GM21526 (cell line): ENCODE measurements around the gene INSL3.

Source experiments
- ATAC-seq: cut with Tn5 transposase; IDR thresholded peaks from one replicate; pipeline ENCODE4 v1.9.1; 2021; ENCODE audit warnings: moderate library complexity; ENCODE audit not compliant: unreplicated experiment, low FRiP score

Gene INSL3, protein sequence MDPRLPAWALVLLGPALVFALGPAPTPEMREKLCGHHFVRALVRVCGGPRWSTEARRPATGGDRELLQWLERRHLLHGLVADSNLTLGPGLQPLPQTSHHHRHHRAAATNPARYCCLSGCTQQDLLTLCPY

DNA sequence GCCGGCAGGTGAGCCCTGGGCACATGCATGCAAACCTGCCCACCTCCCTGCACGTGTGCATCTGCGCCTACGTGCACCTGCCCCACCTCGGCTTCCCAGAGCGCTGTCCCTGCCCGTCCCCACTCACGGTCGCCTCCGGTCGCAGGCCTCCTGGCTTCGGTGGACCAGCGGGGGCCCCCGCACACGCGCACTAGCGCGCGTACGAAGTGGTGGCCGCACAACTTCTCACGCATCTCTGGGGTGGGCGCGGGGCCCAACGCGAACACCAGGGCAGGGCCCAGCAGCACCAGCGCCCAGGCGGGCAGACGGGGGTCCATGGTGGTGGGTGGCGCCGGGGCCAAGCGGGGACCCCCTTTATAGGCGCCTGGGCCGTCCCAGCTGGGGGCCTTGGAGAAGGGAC is at the start of gene INSL3:
Gene INSL3 (minus strand): TSS at position 330 of the 400 bp plus-strand sequence. CDS start 13 bp downstream, at position 317.
- no peak for ATAC-seq

DNA sequence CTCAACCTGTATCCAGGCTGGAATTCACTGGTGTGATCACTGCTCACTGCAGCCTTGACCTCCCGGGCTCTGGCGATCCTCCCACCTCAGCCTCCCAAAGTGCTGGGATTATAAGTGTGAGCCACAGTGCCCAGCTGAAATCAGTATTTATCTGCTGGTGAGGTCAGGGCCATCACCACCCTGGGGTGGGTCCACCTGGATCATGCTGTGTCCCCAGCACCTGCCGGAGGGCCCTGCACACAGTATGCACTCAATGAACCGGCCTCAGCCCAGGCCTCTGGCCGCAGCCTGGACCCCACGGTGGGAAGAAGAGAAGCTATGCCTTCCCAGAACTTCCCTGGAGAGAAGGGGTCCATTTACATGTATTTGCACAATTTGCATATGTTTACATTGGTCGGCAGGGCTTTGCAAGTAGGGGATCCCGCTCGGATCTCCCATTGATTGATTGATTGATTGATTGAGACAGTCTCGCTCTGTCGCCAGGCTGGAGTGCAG is 47.8 kb upstream of the INSL3 start:
- ATAC-seq = no peak

DNA sequence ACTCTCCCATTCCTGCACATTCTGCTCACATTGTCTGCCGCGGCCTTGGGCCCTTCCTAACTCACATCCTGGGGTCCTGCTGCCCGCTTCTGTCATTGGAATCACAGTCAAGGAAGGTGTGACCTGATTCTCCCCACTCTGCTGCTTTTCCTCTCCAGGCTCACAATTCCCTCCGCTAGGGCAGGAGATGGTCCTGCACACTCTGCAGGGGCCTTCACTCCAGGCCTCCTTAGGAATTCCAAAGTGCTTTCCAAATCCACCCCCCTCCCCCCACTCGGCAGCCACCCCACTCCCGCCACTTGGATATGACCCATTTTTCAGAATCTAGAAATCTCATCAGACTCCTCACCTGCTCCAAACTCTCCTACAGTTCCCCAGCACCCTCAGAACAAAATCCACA is 47.4 kb upstream of the INSL3 start:
- ATAC-seq = no peak

DNA sequence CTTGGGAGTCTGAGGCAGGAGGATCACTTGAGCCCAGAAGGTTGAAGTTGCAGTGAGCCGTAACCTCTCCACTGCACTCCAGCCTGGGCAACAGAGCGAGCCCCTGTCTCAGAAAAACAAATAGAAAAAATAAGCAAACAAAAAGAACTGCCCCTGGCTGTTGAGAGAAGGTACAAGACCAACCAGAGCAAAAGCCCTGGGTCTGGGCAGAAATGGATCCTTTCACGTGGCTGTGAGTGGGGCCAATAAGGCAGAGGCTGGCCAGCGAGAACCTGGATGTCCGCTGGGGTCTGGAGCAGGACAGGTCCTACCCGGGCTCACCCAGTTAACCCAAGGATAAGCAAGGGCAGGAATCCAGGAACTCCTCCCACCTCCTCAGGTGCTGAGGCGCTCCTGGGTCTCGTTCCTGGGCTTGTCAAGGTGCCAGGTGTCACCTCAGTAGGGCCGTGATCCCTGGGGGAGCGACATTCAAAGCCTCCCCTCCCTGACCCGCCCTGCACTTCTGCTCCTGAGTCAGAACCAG is 45.7 kb upstream of the INSL3 start:
- ATAC-seq = no peak

DNA sequence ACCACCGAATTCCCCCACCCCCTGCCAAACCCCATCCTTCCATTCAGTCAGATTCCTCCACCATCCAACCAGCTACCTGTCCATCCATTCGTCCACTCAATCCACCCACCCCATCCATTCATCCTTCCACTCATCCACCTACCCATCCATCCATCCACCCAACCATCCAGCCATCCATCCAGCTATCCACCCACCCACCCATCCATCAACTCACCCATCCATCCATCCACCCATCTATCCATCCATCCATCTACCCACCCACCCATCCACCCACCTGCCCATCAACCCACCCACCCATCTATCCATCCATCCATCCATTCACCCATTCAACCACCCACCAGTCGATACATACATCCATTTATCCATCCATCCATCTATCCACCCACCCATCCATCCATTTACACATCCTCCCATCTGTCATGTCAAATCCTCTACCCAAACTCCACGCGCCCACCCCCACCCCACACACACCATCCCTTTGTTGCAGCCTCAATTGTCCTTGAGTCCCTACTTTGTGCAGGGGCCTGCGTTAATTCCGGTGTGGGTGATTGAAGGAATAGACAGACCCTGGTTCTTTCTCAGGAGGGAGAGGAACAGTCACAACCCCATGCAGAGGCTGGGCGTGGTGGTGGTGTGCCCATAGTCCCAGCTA is 45.1 kb upstream of the INSL3 start:
- ATAC-seq = no peak

DNA sequence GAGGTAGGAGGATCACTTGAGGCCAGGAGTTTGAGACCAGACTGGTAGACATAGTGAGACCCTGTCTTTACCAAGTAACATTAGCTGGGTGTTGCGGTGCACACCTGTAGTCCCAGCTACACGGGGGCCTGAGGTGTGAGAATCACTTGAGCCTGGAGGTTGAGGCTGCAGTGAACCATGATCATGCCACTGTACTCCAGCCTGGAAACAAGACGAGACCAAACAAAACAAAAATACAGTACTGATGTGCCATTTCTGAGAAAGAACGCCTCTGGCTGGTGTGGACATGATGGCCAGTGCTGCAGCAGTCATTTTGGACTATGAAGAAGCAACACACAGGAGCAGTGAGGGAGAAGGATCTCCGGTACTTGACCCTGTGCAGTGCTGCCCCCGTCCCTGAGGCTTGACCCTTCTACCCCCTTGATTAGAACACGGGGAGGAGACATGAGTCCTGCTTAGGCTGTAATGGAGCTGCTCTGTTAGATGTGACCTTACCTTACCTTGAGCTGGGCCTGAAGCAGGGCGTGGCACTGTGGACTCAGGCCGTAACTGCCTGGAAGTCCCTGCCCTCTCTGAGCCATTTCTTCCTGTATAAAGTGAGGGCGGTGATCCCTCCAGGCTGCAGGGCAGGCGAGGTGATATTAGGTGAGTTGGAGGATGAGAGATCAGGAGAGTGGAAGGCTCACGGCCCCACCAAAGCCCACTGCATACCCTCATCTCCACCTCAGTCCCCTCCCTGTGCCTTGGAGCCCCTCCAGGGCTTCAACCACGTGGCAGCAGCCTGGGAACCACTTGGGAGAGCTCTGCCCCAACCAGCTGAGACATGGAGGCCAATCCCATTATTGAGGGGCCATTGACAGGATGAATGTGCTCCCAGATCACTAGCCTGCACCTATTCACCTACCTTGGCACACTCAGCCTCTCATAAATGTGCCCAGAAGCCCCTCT is 44.3 kb upstream of the INSL3 start:
- ATAC-seq = no peak

DNA sequence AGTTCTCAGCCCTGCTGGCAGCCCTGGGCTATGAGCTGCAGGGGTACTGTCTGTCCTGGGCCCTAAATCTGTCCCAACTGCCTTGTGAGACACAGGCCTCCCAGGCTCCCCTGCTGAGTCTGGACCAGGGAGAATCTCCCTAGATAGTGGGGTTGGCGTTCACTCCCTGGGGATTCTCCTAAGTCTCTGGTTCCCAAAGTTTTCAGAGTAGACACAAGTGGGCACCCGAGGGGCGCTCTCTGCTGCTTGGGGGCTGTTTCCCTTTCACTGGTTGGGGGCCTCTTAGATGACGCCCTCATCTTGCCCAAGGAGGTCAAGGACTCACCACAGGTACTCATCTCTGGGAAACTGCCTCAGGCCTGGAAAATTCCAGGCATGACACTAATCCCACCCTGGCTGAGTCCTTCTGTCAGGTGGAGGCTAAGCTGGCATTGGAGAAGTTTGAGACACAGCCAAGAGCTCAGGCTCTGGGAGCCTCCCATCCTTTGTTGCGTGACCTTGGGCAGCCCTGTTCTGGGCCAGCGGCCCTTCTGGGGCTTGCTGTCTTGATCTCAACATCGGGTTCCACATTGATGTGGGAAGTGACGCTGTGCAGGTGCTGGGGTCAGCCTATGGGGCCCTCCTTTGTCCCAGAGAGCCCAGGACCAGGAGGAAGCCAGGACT is 42.3 kb upstream of the INSL3 start:
- no peak for ATAC-seq

DNA sequence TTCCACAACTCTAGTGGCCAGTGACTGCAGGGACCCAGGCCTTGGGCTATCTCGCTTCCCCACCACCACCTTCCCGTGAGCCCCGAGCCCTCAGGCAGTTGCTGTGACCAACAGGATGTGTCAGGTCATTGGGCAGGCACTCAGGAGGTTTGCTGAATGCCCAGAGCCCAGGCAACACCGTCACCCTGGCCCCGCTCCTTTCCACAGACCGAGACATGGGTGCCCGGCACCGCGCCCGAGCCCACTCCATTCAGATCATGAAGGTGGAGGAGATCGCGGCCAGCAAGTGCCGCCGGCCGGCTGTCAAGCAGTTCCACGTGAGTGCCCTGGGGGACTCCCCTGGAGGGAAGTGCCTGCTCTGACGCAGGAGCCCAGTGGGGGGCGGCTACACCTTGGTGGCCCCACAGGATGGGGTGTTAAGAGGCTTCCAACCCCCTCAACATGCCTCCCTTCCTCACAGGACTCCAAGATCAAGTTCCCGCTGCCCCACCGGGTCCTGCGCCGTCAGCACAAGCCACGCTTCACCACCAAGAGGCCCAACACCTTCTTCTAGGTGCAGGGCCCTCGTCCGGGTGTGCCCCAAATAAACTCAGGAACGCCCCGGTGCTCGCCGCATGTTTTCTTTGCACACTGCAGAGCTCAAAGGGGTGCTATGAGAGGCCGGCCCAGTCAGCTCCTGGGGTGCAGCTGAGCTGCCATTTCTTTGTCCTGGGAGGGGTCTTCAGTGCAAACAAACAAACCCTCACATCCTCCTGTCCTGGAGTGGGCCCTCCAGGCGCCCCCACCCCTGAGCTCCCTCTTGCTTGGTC is 41.6 kb upstream of the INSL3 start:
- no peak for ATAC-seq

DNA sequence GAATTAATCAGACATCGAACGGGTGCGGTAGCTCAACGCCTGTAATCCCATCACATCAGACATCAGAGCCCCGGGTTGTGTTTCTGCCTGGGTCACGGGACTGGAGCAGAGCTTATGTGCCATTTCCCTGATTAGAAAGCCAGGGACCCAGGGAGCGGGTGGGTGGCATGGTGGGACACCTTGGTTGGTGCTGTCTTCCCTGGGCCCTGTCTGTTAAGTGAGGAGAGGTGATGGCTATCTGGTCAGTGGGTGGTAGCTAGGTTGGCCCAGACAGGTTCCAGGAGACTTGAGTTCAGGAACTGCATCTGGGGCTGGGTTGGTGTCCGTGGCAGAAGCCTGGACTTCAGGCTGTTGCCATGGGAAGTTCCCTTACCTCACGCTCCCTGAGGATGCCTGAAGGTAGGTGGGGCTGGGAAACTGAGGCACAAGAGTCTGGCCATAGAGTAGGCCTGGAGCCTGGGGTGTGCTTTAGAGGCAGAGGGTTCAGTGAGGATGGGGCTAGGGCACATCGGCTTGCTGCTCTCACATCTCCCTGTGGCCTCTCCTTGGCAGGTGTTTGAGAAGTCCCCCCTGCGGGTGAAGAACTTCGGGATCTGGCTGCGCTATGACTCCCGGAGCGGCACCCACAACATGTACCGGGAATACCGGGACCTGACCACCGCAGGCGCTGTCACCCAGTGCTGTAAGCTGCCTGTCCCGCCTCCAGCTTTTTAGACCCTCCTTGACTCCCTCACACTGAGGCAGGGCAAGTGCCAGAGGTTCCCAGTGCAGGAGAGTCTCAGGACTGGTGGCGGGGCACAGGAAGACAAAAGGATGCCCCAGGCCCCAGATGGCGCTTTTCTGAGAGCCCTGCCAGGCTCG is 40.5 kb upstream of the INSL3 start:
- ATAC-seq = no peak

DNA sequence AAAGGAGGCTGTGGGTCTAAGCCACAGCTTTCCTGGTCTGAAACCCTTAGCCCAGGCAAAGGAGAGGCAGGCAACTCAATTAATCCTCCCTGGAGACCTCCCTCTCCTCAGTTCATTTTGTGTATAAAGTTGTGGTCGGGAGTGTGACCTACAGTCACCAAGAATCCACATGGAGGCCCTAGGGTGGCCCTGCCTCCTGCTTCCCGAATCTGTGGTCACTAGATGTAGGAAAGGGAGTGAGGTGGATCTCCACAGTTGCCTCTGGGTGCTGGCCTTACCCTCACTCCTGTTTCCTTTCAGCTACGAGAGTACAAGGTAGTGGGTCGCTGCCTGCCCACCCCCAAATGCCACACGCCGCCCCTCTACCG is 39.7 kb upstream of the INSL3 start:
- no peak for ATAC-seq

DNA sequence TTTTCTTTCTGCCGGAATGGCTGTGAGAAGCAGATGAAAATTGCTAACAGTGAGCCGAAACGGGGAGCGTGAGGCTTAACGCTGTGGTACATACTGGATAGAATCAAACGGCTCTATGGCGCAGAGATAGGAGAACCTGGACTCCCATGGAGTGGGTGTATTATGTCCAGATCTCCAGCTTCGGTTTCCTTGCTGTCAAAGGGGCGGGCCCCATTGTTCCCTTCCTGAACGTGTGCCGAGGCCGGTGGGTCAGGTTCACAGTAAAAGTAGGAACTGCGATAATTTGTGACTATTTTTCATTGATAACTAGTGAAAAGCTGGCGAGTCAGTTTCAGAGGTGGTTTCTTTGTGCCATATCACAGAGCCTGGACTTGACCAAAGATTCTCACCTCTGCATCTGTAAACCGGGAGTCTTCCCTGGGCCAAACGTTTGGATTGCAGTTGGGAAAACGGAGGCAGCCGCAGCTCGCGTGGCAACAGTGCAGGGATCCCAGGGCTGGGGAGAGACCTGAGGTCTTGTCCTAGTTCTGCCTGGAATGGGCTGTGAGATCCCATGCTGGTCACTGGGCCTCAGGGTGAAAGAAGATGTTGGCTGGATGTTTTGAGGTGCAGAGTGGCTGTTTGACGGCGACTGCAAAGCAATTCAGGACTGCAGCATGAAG is 39.1 kb upstream of the INSL3 start:
- no peak for ATAC-seq

DNA sequence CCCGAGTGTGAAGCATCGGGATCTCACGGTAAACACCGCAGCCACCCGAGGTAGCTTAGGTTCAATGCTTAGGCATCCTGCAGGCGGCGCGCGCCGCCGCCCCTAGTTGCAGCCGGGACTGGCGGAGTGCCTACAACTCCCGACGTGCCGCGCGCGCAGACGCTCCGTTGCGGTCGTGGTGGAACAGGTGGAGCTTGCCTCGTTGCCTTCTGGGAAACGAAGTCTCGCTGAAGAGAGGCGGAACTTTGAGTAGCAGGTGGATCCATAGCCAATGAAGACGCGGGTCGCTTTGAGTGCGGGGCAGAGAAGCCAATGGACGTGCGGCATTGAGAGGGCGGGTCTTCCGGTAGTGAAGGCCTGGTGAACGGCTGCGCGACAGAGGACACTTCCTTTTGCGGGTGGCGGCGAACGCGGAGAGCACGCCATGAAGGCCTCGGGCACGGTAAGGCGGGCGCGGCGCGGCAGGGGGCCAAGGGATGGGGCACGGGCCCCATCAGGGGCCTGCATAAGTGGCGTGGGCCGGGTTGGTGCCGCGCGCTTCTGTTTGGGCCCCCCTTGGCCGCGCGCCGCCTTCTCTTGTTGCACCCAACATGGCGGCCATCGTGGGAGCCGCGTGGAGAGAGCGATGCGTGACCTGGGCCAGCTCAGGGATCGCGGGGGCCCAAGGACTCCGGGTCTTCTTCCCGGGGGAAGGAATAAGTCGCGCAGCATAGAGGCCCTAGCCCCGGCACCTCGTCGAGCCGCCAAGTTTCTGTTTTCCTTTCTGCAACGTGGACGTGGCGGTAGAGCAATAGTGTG is 38.4 kb upstream of the INSL3 start, which contains the start of gene RPL18A:
Gene RPL18A (plus strand): TSS at position 378 of the 798 bp plus-strand sequence. CDS start 47 bp downstream, at position 425.
- peak; percentile 80 for ATAC-seq

DNA sequence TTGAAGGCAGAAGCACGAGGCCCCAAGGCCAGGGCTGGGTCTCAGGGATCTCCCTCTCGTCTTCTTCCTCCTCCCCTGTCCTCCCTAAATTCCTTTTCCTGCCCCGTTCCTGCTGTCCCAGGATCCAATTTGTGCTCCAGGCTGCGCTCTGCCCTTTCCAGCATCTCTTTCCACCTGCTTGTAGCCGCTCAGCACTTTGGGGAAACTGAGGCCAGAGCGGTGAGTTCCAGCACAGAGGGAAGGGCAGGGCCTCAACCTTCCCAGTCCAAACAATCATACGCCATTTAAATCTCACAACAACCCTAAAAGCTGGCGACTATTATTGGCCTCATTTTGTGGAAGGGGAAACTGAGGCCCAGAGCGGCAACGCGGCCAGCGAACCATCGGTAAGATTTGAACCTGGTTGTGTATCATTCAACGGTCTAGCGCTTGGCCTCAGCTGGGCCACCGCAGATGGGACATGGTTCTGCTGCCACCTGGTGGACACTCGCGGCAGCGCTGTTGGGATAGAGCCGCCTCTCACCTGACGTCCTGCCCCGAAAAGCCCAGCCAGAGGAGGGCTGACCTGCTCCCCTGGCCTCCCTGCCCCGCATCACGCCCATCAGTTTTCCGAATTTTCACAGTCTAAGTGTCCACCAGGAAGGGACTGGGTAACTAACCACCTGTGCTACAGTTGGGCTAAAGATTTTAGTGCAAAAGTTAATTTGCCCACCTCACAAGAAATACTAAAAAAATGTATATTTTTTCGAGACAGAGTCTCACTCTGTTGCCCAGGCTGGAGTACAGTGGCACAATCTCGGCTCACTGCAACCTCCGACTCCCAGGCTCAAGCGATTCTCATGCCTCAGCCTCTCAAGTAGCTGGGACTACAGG is 34.2 kb upstream of the INSL3 start:
- no peak for ATAC-seq

DNA sequence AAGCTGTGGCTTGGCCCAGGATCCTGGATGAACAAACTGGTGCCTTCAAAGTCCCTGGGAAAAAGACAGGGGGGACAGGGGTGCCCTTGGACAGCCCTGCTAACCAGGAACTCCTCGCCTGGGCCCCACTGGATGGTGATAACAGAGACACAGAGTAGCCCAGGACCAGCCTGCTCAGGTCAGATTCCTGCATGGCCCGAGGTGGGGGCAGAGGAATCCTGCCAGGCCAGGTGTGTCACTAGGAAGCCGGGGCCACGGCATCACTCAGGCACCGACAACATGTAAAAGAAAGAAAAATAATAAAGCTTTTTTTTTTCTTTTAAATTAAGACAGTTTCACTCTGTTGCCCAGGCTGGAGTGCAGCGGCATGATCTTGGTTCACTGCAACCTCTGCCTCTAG is 32.7 kb upstream of the INSL3 start:
- ATAC-seq = no peak

DNA sequence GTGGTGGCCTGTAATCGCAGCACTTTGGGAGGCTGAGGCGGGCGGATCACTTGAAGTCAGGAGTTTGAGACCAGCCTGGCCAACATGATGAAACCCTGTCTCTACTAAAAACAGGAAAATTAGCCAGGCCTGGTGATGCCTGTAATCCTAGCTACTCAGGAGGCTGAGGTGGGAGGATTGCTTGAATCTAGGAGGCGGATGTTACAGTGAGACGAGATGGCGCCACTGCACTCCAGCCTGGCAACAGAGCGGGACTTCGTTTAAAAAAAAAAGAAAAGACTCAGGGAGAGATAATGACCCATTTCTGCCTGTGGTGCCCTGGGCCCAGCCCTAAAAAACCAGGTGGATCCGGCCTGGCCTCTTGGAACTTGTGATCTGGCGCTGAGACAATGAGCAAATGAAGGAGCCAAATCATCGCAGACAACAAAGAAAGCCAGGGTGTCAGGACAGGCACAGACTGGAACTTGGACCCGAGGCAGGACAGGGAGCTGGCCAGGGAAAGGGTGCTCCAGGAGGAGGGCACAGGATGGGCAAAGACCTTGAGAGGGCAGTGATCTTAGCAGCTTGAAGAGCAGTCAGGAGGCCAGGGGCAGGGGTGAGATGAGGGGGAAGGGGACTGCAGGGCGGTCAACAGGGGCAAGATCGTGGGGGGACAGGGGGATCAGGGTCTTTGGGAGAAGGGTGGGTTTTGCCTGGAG is 27.4 kb upstream of the INSL3 start:
- ATAC-seq = no peak
